H9 (cell line): Measurements from ENCODE around the gene CALM1. TPM values are rescaled to one million over a fixed set of nuclear protein-coding genes. Genes with fewer than 3 reads are reported as not detected.
A peak's percentile ranks its signal among the peaks of the same experiment; 100 is the strongest.

ENCODE experiments used
- DNase-seq: peaks from one replicate; pipeline ENCODE4 v3.0.0-alpha.2; 2017
- H2AFZ ChIP-seq: one replicate; pipeline ENCODE4 v1.6.1; 2013; ENCODE audit warnings: mild to moderate bottlenecking, low read length, control low read depth, moderate library complexity
- H2AK5ac ChIP-seq: 2 replicates; pipeline ENCODE4 v1.6.1; 2013; ENCODE audit warnings: low read length, control low read depth, mixed read lengths; ENCODE audit not compliant: insufficient read length
- H2BK120ac ChIP-seq: one replicate; pipeline ENCODE4 v1.6.1; 2013; ENCODE audit warnings: low read depth, mild to moderate bottlenecking, low read length, control low read depth, inconsistent platforms; ENCODE audit not compliant: poor library complexity, severe bottlenecking
- H2BK12ac ChIP-seq: 2 replicates; pipeline ENCODE4 v1.6.1; 2013; ENCODE audit warnings: low read length, control low read depth, mixed read lengths, low read depth; ENCODE audit not compliant: insufficient read length
- H2BK15ac ChIP-seq: 2 replicates; pipeline ENCODE4 v1.6.1; 2013; ENCODE audit warnings: low read depth, low read length, control low read depth
- H2BK20ac ChIP-seq: one replicate; pipeline ENCODE4 v1.6.1; 2013; ENCODE audit warnings: low read depth, mild to moderate bottlenecking, low read length, control low read depth, inconsistent platforms; ENCODE audit not compliant: poor library complexity, severe bottlenecking
- H2BK5ac ChIP-seq: 2 replicates; pipeline ENCODE4 v1.6.1; 2013; ENCODE audit warnings: low read length, control low read depth, mixed read lengths; ENCODE audit not compliant: insufficient read length
- H3K14ac ChIP-seq: 2 replicates; pipeline ENCODE4 v1.6.1; 2013; ENCODE audit warnings: low read length, control low read depth; ENCODE audit not compliant: insufficient read depth
- H3K18ac ChIP-seq: 2 replicates; pipeline ENCODE4 v1.6.1; 2013; ENCODE audit warnings: low read depth, mild to moderate bottlenecking, mixed read lengths, low read length, control low read depth; ENCODE audit not compliant: insufficient read length
- H3K23ac ChIP-seq: 2 replicates; pipeline ENCODE4 v1.6.1; 2013; ENCODE audit warnings: low read length, control low read depth, mixed read lengths, low read depth; ENCODE audit not compliant: insufficient read length
- H3K23me2 ChIP-seq: 2 replicates; pipeline ENCODE4 v1.6.1; 2013; ENCODE audit warnings: low read depth, mild to moderate bottlenecking, mixed read lengths, low read length, control low read depth; ENCODE audit not compliant: insufficient read length, poor library complexity, severe bottlenecking
- H3K27ac ChIP-seq: 2 replicates; pipeline ENCODE4 v1.5.1; 2013; ENCODE audit warnings: low read length, control low read depth, mixed read lengths, low read depth; ENCODE audit not compliant: insufficient read length
- H3K27me3 ChIP-seq: 2 replicates; pipeline ENCODE4 v1.6.1; 2013; ENCODE audit warnings: low read length, control low read depth, inconsistent platforms; ENCODE audit not compliant: insufficient read depth
- H3K4ac ChIP-seq: 2 replicates; pipeline ENCODE4 v1.6.1; 2013; ENCODE audit warnings: low read depth, mild to moderate bottlenecking, control low read depth, inconsistent platforms, low read length, moderate library complexity
- H3K4me1 ChIP-seq: 2 replicates; pipeline ENCODE4 v1.6.1; 2013; ENCODE audit warnings: low read length, control low read depth, inconsistent platforms; ENCODE audit not compliant: insufficient read depth
- H3K4me2 ChIP-seq: 2 replicates; pipeline ENCODE4 v1.6.1; 2013; ENCODE audit warnings: low read length, control low read depth, mixed read lengths; ENCODE audit not compliant: insufficient read length, insufficient read depth
- H3K56ac ChIP-seq: 2 replicates; pipeline ENCODE4 v1.6.1; 2013; ENCODE audit warnings: low read depth, mild to moderate bottlenecking, mixed read lengths, low read length, control low read depth; ENCODE audit not compliant: insufficient read length
- H3K79me1 ChIP-seq: 2 replicates; pipeline ENCODE4 v1.6.1; 2013; ENCODE audit warnings: low read depth, mild to moderate bottlenecking, moderate library complexity, low read length, control low read depth, inconsistent platforms; ENCODE audit not compliant: insufficient read depth, poor library complexity, severe bottlenecking
- H3K79me2 ChIP-seq: 2 replicates; pipeline ENCODE4 v1.6.1; 2013; ENCODE audit warnings: low read length, control low read depth, inconsistent platforms; ENCODE audit not compliant: insufficient read depth
- H3K9ac ChIP-seq: 2 replicates; pipeline ENCODE4 v1.6.1; 2013; ENCODE audit warnings: low read length, control low read depth, mixed read lengths; ENCODE audit not compliant: insufficient read length; ENCODE audit errors: extremely low read depth
- H3K9me3 ChIP-seq: one replicate; pipeline ENCODE4 v1.6.1; 2013; ENCODE audit warnings: low read depth, low read length, inconsistent platforms; ENCODE audit not compliant: control insufficient read depth
- H3T11ph ChIP-seq: one replicate; pipeline ENCODE4 v1.6.1; 2013; ENCODE audit warnings: mild to moderate bottlenecking, low read length, control low read depth, inconsistent platforms
- H4K20me1 ChIP-seq: one replicate; pipeline ENCODE4 v1.6.1; 2013; ENCODE audit not compliant: control insufficient read depth, insufficient read length, insufficient read depth
- H4K5ac ChIP-seq: 2 replicates; pipeline ENCODE4 v1.6.1; 2013; ENCODE audit warnings: low read depth, mild to moderate bottlenecking, mixed read lengths, low read length, control low read depth; ENCODE audit not compliant: insufficient read length
- H4K8ac ChIP-seq: replicated peaks from 2 replicates; pipeline ENCODE4 v1.6.1; 2013; ENCODE audit warnings: low read length, control low read depth, mixed read lengths, low read depth; ENCODE audit not compliant: insufficient read length
- H4K91ac ChIP-seq: 2 replicates; pipeline ENCODE4 v1.6.1; 2013; ENCODE audit warnings: low read depth, mild to moderate bottlenecking, moderate library complexity, mixed read lengths, low read length, control low read depth; ENCODE audit not compliant: insufficient read length
- H3K27ac Mint-ChIP-seq, 3 experiments: 2 replicates in 2 of 3; 3 replicates in 1 of 3; pipeline ENCODE4 v1.8.0; 2020 to 2021; ENCODE audit warnings: mixed read lengths in 3 of 3, mild to moderate bottlenecking in 1 of 3, moderate library complexity in 1 of 3
- H3K27me3 Mint-ChIP-seq: 2 replicates; pipeline ENCODE4 v1.8.0; 2021; ENCODE audit warnings: low read depth, mild to moderate bottlenecking, moderate library complexity, mixed read lengths
- H3K36me3 Mint-ChIP-seq, 3 experiments: 2 replicates in 2 of 3; 3 replicates in 1 of 3; pipeline ENCODE4 v1.8.0; 2020 to 2021; ENCODE audit warnings: low read depth in 3 of 3, mixed read lengths in 3 of 3; ENCODE audit not compliant: insufficient read depth in 1 of 3
- H3K4me1 Mint-ChIP-seq, 2 experiments: 2 replicates each; pipeline ENCODE4 v1.8.0; 2020; ENCODE audit warnings: mixed read lengths in 2 of 2
- H3K4me3 Mint-ChIP-seq, 2 experiments: 2 replicates in 1 of 2; 3 replicates in 1 of 2; pipeline ENCODE4 v1.8.0; 2020 to 2021; ENCODE audit warnings: mild to moderate bottlenecking in 2 of 2, mixed read lengths in 2 of 2, moderate library complexity in 1 of 2
- H3K9me3 Mint-ChIP-seq, 2 experiments: 2 replicates in 1 of 2; 3 replicates in 1 of 2; pipeline ENCODE4 v1.8.0; 2020; ENCODE audit warnings: mild to moderate bottlenecking in 2 of 2, mixed read lengths in 2 of 2, moderate library complexity in 1 of 2
- WGBS: extraction: QIAGEN DNeasy Blood & Tissue Kit; methylation state at CpG from one replicate; pipeline ENCODE4 v1.1.7; 2013; ENCODE audit warnings: missing lambda C conversion rate, low lambda C conversion rate, mixed read lengths; ENCODE audit not compliant: insufficient read length; ENCODE audit errors: extremely low coverage; 5-methylcytosine and 5-hydroxymethylcytosine counted together
- total RNA-seq: library from RNA; stranded (reverse); gene quantifications from 2 replicates; pipeline ENCODE4 v1.2.1, GENCODE V29; 2021
- TF ChIP-seq, protein P1 (sequence below): fragments of 200-600 bp; sonication (generic); conservative IDR thresholded peaks from 3 replicates; pipeline ENCODE4 v1.8.0; 2021; ENCODE audit warnings: antibody characterized with exemption, mild to moderate bottlenecking

The CALM1 gene
- total RNA-seq, 1 experiment from 2014 or later, result 354 TPM

DNA sequence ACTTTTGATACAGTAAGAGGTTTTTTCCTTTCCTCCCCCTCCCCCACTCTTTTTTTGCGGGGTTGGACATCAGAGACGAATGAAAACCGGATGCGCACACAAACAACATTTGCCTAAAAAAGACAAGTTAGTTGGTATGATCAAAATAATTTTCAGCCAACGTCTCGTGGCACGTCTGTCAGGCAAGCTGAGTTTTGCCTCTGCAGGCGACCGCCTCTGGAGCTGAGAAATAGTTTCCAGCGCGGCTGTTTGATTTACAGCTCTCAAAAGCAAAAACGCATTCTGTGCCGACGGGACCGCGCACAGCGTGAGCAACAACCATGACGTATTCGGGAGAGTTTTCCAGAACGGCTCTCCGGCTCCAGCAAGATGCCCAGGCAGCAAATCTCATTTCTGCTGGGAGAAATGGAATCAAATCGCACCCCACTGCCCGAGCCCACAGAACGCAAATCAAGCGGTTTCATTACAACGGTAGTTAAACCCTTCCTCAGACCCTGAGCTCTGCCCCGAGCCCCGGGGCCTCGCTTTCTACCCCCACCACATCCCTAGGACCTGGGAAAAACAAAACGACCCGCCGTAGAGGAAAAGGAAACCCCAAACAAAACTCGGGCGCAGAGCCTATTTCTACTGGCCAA lies 14.2 kb upstream of the CALM1 start:
- no peak overlapping the region for H3K23ac ChIP-seq
- H3K56ac ChIP-seq, result no peak overlapping the region
- TF ChIP-seq, protein P1, sequence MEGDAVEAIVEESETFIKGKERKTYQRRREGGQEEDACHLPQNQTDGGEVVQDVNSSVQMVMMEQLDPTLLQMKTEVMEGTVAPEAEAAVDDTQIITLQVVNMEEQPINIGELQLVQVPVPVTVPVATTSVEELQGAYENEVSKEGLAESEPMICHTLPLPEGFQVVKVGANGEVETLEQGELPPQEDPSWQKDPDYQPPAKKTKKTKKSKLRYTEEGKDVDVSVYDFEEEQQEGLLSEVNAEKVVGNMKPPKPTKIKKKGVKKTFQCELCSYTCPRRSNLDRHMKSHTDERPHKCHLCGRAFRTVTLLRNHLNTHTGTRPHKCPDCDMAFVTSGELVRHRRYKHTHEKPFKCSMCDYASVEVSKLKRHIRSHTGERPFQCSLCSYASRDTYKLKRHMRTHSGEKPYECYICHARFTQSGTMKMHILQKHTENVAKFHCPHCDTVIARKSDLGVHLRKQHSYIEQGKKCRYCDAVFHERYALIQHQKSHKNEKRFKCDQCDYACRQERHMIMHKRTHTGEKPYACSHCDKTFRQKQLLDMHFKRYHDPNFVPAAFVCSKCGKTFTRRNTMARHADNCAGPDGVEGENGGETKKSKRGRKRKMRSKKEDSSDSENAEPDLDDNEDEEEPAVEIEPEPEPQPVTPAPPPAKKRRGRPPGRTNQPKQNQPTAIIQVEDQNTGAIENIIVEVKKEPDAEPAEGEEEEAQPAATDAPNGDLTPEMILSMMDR, result no peak
- H3K14ac ChIP-seq, result peak overlapping the region; percentile 95; the same call in 1 of the 2 replicates
- no CpG with 5 or more reads among the region's 34 CpGs for WGBS
- no peak overlapping the region for H4K91ac ChIP-seq
- Mint-ChIP-seq H3K27ac (no peak overlapping the region), H3K4me3 (no peak overlapping the region), H3K27me3 (peaks cover 15% of the 10 kb centered on the region), H3K9me3 (no peaks in the 10 kb centered on the region), H3K4me1 (peaks cover 8 to 9% of the 10 kb centered on the region in 2 experiments), H3K36me3 (no peaks in the 10 kb centered on the region)
- H3K79me1 ChIP-seq, result no peaks in the 10 kb centered on the region
- H2BK5ac ChIP-seq, result no peak overlapping the region
- peak overlapping the region; percentile 0 for H2AFZ ChIP-seq
- H2BK12ac ChIP-seq, result no peak overlapping the region
- peak overlapping the region; percentile 44 for H4K5ac ChIP-seq
- no peak overlapping the region for H3T11ph ChIP-seq
- no peak overlapping the region for H2BK15ac ChIP-seq
- no peak overlapping the region for H2BK120ac ChIP-seq
- H3K23me2 ChIP-seq, result peaks cover 20% of the 10 kb centered on the region
- no peak overlapping the region; the same call in 1 of the 2 replicates for H3K4ac ChIP-seq
- H3K9me3 ChIP-seq, result no peaks in the 10 kb centered on the region
- peak overlapping the region; percentile 90 for H3K4me2 ChIP-seq
- no peak overlapping the region for H4K8ac ChIP-seq
- H4K20me1 ChIP-seq, result no peaks in the 10 kb centered on the region
- peak overlapping the region; percentile 86 for H3K27ac ChIP-seq
- no peak overlapping the region for H2BK20ac ChIP-seq
- H2AK5ac ChIP-seq, result no peak overlapping the region
- no peak for DNase-seq
- peaks cover 2% of the 10 kb centered on the region; the same call in 1 of the 2 replicates for H3K4me1 ChIP-seq
- H3K79me2 ChIP-seq, result no peaks in the 10 kb centered on the region
- no peaks in the 10 kb centered on the region for H3K27me3 ChIP-seq
- peak overlapping the region; percentile 82 for H3K18ac ChIP-seq
- peak overlapping the region; percentile 70 for H3K9ac ChIP-seq
